HG03196 (cell line): Measurements from ENCODE around the gene MTCH1.

Experiments used
- ATAC-seq: cut with Tn5 transposase; IDR thresholded peaks from one replicate; pipeline ENCODE4 v1.9.1; 2021; ENCODE audit not compliant: unreplicated experiment

MTCH1 gene

GRCh38 chr6:37018198-37019064 lies 32.4 kb upstream of the MTCH1 start:
- ATAC-seq, result peak; percentile 84

- ATAC-seq, result peak; percentile 2
These were observed 31.7 kb upstream of the MTCH1 start for GRCh38 chr6:37017606-37018197.

GRCh38 chr6:37016995-37017394 lies 31.0 kb upstream of the MTCH1 start:
- ATAC-seq, result no peak

GRCh38 chr6:37015532-37015931 lies 29.5 kb upstream of the MTCH1 start:
- no peak for ATAC-seq

GRCh38 chr6:37014667-37015066 lies 28.7 kb upstream of the MTCH1 start:
- ATAC-seq, result no peak

- no peak for ATAC-seq
These were observed 27.8 kb upstream of the MTCH1 start for GRCh38 chr6:37013516-37014491.

- no peak for ATAC-seq
These were observed 25.8 kb upstream of the MTCH1 start for GRCh38 chr6:37011656-37012378.

GRCh38 chr6:37010402-37010892 lies 24.5 kb upstream of the MTCH1 start:
- ATAC-seq, result no peak

- no peak for ATAC-seq
These were observed 22.8 kb upstream of the MTCH1 start for GRCh38 chr6:37008484-37009465.

- ATAC-seq, result peak; percentile 28
These were observed 21.5 kb upstream of the MTCH1 start for GRCh38 chr6:37007340-37008043.

GRCh38 chr6:37006793-37007339 lies 20.9 kb upstream of the MTCH1 start:
- ATAC-seq, result peak; percentile 5

GRCh38 chr6:37005827-37006567 lies 20.0 kb upstream of the MTCH1 start:
- ATAC-seq, result peak; percentile 2

GRCh38 chr6:37005061-37005810 lies 19.2 kb upstream of the MTCH1 start, which contains the start of gene FGD2:
Gene FGD2, plus strand, starts transcription at chr6:37005655. Its CDS starts 163 bp downstream, at chr6:37005818.
- ATAC-seq, result peak; percentile 52

- no peak for ATAC-seq
These were observed 18.3 kb upstream of the MTCH1 start for GRCh38 chr6:37004044-37004980.

- ATAC-seq, result no peak
These were observed 13.7 kb upstream of the MTCH1 start for GRCh38 chr6:36999751-37000125.
